T-helper 2 cell treated with Interferon-gamma antibody and Interleukin-4, amounts not matched to agents 5 μg/mL and 100 μg/mL, for 36 hours (primary cell): ENCODE data around the gene SETD7.

Experiments
- DNase-seq: peaks from one replicate; pipeline ENCODE4 v3.0.0; 2021; ENCODE audit warnings: low spot score
- H3K27ac Mint-ChIP-seq: one replicate; pipeline ENCODE4 v1.8.0; 2021; ENCODE audit warnings: mild to moderate bottlenecking, mixed read lengths
- H3K27me3 Mint-ChIP-seq: one replicate; pipeline ENCODE4 v1.8.0; 2021; ENCODE audit warnings: low read depth, mixed read lengths
- H3K36me3 Mint-ChIP-seq: one replicate; pipeline ENCODE4 v1.8.0; 2021; ENCODE audit warnings: low read depth, mixed read lengths
- H3K4me1 Mint-ChIP-seq: one replicate; pipeline ENCODE4 v1.8.0; 2021; ENCODE audit warnings: low read depth, mixed read lengths
- H3K4me3 Mint-ChIP-seq: one replicate; pipeline ENCODE4 v1.8.0; 2022; ENCODE audit warnings: mild to moderate bottlenecking, moderate library complexity, mixed read lengths
- H3K9me3 Mint-ChIP-seq: one replicate; pipeline ENCODE4 v1.8.0; 2021; ENCODE audit warnings: mixed read lengths

The SETD7 gene

DNA sequence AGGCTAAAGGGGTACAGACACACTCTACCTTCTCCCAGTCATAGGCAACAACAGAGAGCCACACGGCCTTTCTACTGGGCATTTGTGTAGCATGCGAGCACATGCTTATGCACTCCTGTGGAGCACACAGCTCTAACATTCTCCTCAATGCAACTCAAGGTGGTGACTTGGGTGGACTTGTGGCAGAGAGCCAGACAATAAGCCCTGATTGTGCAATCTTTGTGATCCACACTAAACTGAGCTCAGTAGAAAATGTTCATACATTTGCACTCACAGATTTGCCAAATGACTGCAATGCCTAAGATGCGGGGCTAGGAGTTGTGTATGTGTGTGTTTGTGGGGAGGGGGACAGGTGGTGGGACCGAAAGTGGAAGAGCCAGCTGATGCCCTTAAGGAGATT, 31.4 kb upstream of the SETD7 start:
- Mint-ChIP-seq H3K4me3 (no peak overlapping the region), H3K27ac (no peak overlapping the region), H3K36me3 (no peaks in the 10 kb centered on the region), H3K27me3 (peaks cover 17% of the 10 kb centered on the region), H3K4me1 (no peaks in the 10 kb centered on the region), H3K9me3 (no peaks in the 10 kb centered on the region)
- no peak for DNase-seq

DNA sequence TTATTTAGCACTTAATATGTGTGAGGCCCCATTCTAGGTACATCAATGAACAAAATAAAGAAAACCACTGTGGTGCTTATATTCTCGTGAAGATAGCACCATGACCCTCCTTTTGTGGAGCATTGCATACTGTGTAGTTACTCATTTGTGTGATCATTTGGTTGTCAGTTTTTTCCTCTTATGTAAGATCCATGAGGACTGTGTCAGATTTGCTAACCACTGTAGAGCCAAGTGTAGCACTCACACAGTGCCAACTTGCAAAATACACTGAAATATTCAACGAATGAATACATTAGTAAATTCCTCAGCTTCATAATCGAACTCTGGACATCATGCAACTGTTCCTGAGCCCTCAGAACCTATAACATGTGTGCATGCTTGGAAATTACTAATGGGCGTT, 29.5 kb upstream of the SETD7 start:
- peaks cover 17% of the 10 kb centered on the region for H3K27me3 Mint-ChIP-seq
- H3K4me1 Mint-ChIP-seq = no peaks in the 10 kb centered on the region
- no peak overlapping the region for H3K27ac Mint-ChIP-seq
- H3K4me3 Mint-ChIP-seq = no peak overlapping the region
- no peaks in the 10 kb centered on the region for H3K36me3 Mint-ChIP-seq
- no peak for DNase-seq
- H3K9me3 Mint-ChIP-seq = no peaks in the 10 kb centered on the region

DNA sequence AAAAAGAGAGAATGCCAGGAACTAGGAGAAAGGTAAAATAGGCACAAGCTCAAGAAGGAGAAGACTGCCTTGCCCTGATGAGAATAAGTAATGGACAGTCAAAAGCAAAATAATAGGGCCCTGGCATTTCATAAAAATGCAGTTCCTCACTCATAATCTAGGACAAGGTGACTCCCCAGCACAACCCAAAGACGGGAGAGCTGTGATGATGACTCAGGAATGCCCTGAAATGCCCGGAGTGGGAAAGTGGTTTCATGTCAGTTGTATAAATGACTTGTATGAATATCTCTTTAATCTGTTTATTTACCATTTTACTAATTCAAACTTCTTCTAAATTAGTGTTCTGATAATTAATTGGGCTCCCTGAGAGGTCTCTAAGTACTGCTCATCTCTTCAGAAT, 28.8 kb upstream of the SETD7 start:
- Mint-ChIP-seq H3K9me3 (no peaks in the 10 kb centered on the region), H3K4me1 (no peaks in the 10 kb centered on the region), H3K27me3 (peaks cover 20% of the 10 kb centered on the region), H3K27ac (no peak overlapping the region), H3K36me3 (no peaks in the 10 kb centered on the region), H3K4me3 (no peak overlapping the region)
- DNase-seq = no peak

DNA sequence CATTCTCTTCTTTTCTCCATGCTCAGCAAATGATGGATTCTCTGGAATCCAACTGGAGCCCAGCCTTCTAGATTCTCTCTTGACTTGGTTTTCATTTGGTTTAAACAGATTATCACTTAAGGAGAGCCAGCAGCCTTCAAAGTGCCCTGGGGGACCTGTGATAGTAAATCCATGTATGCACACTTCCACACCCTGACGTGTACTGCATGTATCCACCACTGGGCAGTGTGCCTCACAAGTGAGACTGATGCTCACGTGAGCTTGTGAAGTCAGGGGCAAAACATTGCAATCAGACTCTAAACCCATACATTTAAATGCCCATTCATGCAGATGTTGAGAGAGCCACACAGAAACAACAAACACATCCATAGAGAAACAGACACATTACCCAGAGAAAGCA, 28.0 kb upstream of the SETD7 start:
- H3K4me3 Mint-ChIP-seq = no peak overlapping the region
- peaks cover 20% of the 10 kb centered on the region for H3K27me3 Mint-ChIP-seq
- no peak overlapping the region for H3K27ac Mint-ChIP-seq
- H3K36me3 Mint-ChIP-seq = no peaks in the 10 kb centered on the region
- no peak for DNase-seq
- H3K4me1 Mint-ChIP-seq = no peaks in the 10 kb centered on the region
- H3K9me3 Mint-ChIP-seq = no peaks in the 10 kb centered on the region

DNA sequence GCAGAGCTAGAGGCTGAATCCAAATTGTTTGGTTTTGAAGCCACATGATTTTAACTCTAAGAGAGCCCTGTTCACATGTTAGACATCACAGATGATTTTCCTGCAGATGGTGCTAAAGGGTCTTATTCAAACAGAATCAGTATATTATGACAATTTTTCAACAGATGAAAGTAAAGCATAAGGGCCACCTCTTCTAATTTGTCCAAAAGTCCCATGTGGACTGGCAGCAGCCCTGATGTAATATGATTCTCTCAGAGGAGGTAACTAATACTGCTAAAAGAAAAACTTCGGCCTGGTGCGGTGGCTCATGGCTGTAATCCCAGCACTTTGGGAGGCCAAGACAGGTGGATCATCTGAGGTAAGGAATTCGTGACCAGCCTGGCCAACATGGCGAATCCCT, 26.0 kb upstream of the SETD7 start:
- Mint-ChIP-seq H3K9me3 (no peaks in the 10 kb centered on the region), H3K27me3 (peaks cover 26% of the 10 kb centered on the region), H3K4me1 (no peaks in the 10 kb centered on the region), H3K27ac (no peak overlapping the region), H3K36me3 (no peaks in the 10 kb centered on the region), H3K4me3 (no peak overlapping the region)
- DNase-seq = no peak

DNA sequence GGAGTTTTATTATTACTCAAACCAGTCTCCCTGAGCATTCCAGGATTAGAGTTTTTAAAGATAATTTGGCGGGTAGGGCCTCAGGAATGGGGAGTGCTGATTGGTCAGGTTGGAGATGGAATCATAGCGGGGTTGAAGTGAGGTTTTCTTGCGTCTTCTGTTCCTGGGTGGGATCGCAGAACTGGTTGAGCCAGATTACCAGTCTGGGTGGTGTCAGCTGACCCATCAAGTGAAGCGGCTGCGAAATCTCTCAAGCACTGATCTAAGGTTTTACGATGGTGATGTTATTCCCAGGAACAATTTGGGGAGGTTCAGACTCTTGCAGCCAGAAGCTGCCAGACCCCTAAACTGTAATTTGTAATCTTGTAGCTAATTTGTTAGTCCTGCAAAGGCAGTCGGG, 25.1 kb upstream of the SETD7 start:
- H3K27me3 Mint-ChIP-seq = peaks cover 25% of the 10 kb centered on the region
- no peaks in the 10 kb centered on the region for H3K4me1 Mint-ChIP-seq
- H3K27ac Mint-ChIP-seq = no peak overlapping the region
- no peak overlapping the region for H3K4me3 Mint-ChIP-seq
- no peaks in the 10 kb centered on the region for H3K9me3 Mint-ChIP-seq
- H3K36me3 Mint-ChIP-seq = no peaks in the 10 kb centered on the region
- no peak for DNase-seq

DNA sequence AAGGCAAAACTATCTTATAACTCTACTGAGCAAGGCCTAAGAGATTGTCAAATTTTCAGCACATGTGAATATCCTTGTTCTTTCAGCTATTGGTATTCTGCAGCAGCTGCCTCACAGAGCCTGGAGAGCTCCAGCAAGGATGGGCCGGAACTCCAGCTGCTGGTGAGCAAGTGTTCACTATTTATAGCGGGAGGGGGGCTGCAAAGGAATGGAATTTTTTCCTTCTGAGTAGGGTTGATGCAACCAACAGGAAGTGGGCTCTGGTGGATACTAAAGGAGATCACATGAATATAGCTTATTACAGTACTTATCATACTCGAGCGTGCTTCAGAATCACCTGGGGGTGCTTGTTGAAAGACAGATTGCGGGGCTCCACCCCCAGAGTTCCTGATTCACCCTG, 20.2 kb upstream of the SETD7 start:
- no peak overlapping the region for H3K4me3 Mint-ChIP-seq
- H3K9me3 Mint-ChIP-seq = no peaks in the 10 kb centered on the region
- H3K4me1 Mint-ChIP-seq = no peaks in the 10 kb centered on the region
- no peaks in the 10 kb centered on the region for H3K36me3 Mint-ChIP-seq
- no peak for DNase-seq
- H3K27me3 Mint-ChIP-seq = peaks cover 22% of the 10 kb centered on the region
- no peak overlapping the region for H3K27ac Mint-ChIP-seq

DNA sequence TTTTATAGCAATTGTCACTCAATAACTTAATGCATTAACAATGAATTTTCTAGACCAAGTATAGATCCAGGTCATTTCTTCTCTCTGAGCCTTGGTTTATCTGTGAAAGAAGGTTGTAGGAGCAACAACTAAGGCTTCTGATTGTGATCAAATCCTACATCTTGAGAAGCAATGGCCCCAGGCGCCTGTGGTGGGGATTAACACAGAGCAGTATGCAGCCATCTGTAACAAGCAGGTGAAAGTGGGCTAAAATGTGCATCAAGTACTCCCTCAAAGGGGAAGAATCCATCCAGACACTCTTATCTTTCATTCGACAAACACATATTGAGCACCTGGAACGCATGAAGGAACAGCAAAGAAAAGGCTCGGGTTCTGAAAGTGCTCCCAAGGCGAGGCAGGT, 19.1 kb upstream of the SETD7 start:
- H3K4me3 Mint-ChIP-seq = no peak overlapping the region
- peaks cover 18% of the 10 kb centered on the region for H3K27me3 Mint-ChIP-seq
- H3K4me1 Mint-ChIP-seq = no peaks in the 10 kb centered on the region
- H3K36me3 Mint-ChIP-seq = no peaks in the 10 kb centered on the region
- no peaks in the 10 kb centered on the region for H3K9me3 Mint-ChIP-seq
- DNase-seq = no peak
- H3K27ac Mint-ChIP-seq = no peak overlapping the region

DNA sequence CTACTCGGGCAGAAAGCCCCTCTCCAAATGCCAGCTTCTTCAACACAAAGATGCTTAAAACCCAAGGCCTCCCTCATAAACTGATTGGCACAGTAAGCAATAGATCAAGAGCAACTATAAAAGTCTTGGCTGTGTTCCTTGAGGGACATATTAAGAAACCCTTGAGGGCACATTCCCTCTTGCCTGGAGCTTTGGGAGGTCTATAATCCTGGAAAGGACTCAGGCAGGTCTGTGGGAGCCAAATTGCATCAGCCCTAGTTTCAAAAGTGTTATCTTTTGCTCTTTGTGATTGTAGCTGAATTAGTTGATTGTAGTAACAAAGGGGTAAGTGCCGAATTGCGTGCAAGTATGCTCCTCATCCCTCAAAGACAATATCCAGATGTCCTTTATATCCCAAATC, 18.6 kb upstream of the SETD7 start:
- no peaks in the 10 kb centered on the region for H3K4me1 Mint-ChIP-seq
- no peaks in the 10 kb centered on the region for H3K36me3 Mint-ChIP-seq
- DNase-seq = no peak
- H3K9me3 Mint-ChIP-seq = no peaks in the 10 kb centered on the region
- no peak overlapping the region for H3K4me3 Mint-ChIP-seq
- peaks cover 18% of the 10 kb centered on the region for H3K27me3 Mint-ChIP-seq
- no peak overlapping the region for H3K27ac Mint-ChIP-seq

DNA sequence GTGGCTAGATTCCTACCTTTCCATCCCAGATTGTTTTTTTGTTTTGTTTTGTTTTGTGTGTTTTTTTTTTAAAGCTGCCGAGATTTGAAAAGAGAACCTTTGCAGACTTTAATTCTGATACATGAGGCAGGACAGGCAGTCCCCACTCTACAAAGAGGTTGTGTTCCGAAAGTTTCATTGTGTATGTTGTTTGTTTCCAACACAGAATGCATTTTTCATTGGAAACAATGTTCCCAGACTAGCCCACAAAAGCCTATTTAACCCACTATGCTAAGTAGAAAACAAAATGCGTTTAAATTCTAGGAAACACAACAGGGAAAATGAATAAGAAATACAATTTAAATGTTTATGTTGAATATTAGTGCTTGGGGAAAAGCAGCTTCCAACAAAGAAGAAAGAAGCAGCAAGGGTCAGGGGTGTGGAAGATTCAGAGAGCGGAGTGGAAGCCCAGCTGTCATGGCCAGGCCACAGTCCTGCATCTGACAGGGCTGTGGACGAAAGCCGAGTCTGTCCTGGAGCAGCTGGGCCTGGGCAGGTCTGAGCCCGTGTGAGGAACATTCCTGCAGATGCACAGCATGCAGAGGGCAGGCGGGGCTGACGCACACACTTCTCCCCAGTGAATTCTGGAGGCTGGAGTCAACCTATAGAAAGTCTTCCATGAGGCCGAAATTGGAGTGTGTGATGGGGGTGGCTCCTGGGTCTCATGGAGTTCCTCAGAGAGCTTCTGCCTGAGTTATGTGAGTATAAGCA, 12.4 kb upstream of the SETD7 start:
- Mint-ChIP-seq H3K27ac (no peak overlapping the region), H3K9me3 (no peaks in the 10 kb centered on the region)

DNA sequence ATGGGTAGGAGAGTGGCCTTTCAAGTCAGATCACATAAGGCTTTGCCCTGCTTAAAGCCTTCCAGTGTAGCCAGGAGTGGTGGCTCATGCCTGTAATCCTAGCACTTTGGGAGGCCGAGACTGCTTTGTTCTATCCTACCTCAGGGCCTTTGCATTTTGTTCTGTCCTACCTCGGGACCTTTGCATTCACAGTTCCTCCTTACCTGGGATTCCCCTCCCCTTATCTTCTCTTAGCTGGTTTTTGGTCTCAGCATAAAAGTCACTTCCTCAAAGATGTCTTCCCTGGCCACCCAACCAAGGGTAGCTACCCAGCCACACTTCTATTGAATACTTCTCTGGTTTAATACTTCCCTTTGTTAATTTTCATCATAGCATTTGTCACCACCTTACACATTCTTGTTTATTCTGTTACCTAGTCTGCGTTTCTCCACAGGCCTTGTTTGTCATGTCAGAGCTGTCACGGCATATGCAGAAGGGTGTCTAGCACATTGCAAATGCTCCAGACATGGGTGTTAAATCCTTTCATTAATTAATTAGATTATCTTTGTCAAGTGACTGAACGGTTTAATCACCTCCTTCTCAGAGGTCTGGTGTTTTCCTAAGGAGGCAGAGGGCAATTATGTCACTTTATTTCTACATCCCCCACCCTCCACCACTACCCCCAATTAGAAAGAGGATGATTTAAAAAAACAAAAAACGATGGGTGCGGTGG, 11.3 kb upstream of the SETD7 start:
- no peak for DNase-seq
- peaks cover 2% of the 10 kb centered on the region for H3K27me3 Mint-ChIP-seq
- H3K9me3 Mint-ChIP-seq = no peaks in the 10 kb centered on the region
- no peak overlapping the region for H3K27ac Mint-ChIP-seq
- no peak overlapping the region for H3K4me3 Mint-ChIP-seq
- peaks cover 2% of the 10 kb centered on the region for H3K4me1 Mint-ChIP-seq
- no peaks in the 10 kb centered on the region for H3K36me3 Mint-ChIP-seq

More for the DNA sequence above, 12.4 kb upstream of the SETD7 start:
- Mint-ChIP-seq H3K4me1 (peaks cover 2% of the 10 kb centered on the region), H3K4me3 (no peak overlapping the region), H3K27me3 (peaks cover 5% of the 10 kb centered on the region), H3K36me3 (no peaks in the 10 kb centered on the region)
- no peak for DNase-seq

DNA sequence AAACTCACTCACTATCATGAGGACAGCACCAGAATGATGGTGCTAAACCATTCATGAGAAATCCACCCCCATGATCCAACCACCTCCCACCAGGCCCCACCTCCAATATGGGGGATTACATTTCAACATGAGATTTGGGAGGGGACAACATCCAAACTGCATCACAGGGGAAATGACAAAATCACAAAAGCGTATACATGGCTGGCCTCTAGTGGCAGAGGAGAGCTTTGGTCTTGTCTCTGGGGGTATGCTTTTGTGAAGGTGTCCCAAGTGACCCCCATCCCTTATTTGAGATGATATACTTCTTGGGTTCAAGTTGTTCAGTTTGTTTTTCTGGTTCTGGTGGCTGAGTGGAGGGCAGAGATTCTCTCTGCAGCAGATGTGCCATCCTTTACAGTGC, 8.5 kb upstream of the SETD7 start:
- Mint-ChIP-seq H3K9me3 (no peaks in the 10 kb centered on the region), H3K36me3 (no peaks in the 10 kb centered on the region), H3K4me3 (no peak overlapping the region), H3K27me3 (peaks cover 2% of the 10 kb centered on the region), H3K27ac (no peak overlapping the region), H3K4me1 (peaks cover 15% of the 10 kb centered on the region)
- DNase-seq = no peak

DNA sequence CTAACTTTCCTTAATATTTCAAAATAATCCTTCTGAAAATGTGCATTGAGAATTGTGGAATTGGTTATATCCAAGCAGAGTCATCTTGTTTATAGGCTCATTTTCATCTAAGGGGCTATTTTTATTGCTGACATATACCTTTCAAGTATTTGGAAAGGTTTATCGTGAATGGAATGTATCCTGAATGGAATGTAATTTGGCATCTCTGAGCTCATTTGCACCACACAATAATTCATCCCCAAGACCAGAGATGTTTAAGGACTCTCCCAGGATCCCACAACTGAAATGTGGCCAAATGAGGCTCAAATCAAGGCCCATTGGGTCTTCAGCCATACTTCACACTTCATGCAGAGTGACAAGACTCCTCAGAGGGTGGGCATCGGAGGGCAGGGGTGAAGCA, 7.5 kb upstream of the SETD7 start:
- Mint-ChIP-seq H3K36me3 (no peaks in the 10 kb centered on the region), H3K27me3 (no peaks in the 10 kb centered on the region), H3K9me3 (no peaks in the 10 kb centered on the region), H3K27ac (no peak overlapping the region), H3K4me3 (no peak overlapping the region), H3K4me1 (peaks cover 19% of the 10 kb centered on the region)
- DNase-seq = no peak

DNA sequence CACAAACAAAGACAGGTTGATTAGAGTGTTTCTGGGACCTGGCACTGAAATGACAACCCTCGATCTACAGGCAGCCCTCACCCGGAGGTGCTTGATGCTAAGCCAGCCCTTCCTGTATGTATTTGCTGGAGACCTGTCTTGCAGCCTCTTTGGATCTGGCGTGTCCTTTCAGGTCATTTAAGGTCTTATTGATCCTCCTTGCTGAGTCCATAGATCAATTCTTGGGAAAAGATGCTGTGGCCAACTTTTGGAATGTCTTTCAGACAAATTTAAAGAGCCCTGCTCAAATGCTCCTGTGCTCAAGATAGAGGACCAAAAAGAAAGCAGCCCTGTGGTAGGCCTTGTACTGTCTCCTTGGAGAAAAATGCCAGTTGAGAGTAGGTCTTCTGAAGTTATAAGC, 6.8 kb upstream of the SETD7 start:
- Mint-ChIP-seq H3K9me3 (no peaks in the 10 kb centered on the region), H3K27me3 (no peaks in the 10 kb centered on the region), H3K36me3 (no peaks in the 10 kb centered on the region), H3K27ac (no peak overlapping the region), H3K4me1 (peaks cover 22% of the 10 kb centered on the region), H3K4me3 (no peak overlapping the region)
- DNase-seq = no peak
